HCT116 (cell line): ENCODE results near the gene SLC25A12. TPM values are rescaled to one million over a fixed set of nuclear protein-coding genes. Genes with fewer than 3 reads are reported as not detected.

Experiments used
- ATAC-seq: fragments of 200-7000 bp; cut with Tn5 transposase; 2 replicates; pipeline ENCODE4 v1.9.1; 2020; ENCODE audit warnings: mild to moderate bottlenecking, moderate library complexity
- BruUV-seq: library from RNA; stranded (reverse); fragments of 400-500 nt; replicated peaks from 2 replicates; lab custom pipeline; 2021; lab: Mats Ljungman, UMichigan
- CTCF ChIA-PET: fragments of 300-600 bp; sonication (Branson Sonifier 250); formaldehyde crosslinking; loops from one replicate; lab custom pipeline; 2021; ENCODE audit warnings: antibody characterized with exemption; lab: Charles Lee
- POLR2A ChIA-PET: fragments of 300-600, 350-600 bp; sonication (Branson Sonifier 250); formaldehyde crosslinking; loops from one replicate; lab custom pipeline; 2021; ENCODE audit warnings: antibody characterized with exemption; lab: Charles Lee
- RAD21 ChIA-PET, 2 experiments: fragments of 300-600 bp; sonication (Branson Sonifier 250); formaldehyde crosslinking; loops; one replicate each; lab custom pipeline; 2023; ENCODE audit warnings: low total read pairs in 2 of 2; ENCODE audit not compliant: uncharacterized antibody in 2 of 2, unreplicated experiment in 2 of 2, low non-redundant PET in 1 of 2; lab: Charles Lee
- DNase-seq: peaks from one replicate; pipeline ENCODE4 v3.0.0-alpha.2; 2010; ENCODE audit warnings: low read depth, low spot score
- H2AFZ ChIP-seq: fragments of 200-600 bp; shearing (Covaris generic), sonication (generic); 2 replicates; pipeline ENCODE4 v1.6.1; 2017; ENCODE audit warnings: low read depth, mixed run types, mixed read lengths, antibody characterized with exemption, low read length; ENCODE audit not compliant: poor library complexity, severe bottlenecking
- H3K27ac ChIP-seq: 2 replicates; pipeline ENCODE4 v1.5.1; 2012; ENCODE audit warnings: low read depth, low read length
- H3K27me3 ChIP-seq: fragments of 200-600 bp; sonication (generic); 2 replicates; pipeline ENCODE4 v1.6.1; 2016; ENCODE audit warnings: mixed run types, low read length, mixed read lengths; ENCODE audit not compliant: insufficient read depth
- H3K36me3 ChIP-seq, 2 experiments: fragments of 200-500 bp in 1 of 2; fragments of 200-600 bp in 1 of 2; sonication (Bioruptor generic) in 1 of 2; sonication (generic) in 1 of 2; 2 replicates each; pipeline versions ENCODE4 v1.5.1 to v1.6.1; 2014 to 2016; ENCODE audit warnings: low read length in 2 of 2, inconsistent platforms in 1 of 2, mixed read lengths in 1 of 2, mixed run types in 1 of 2; ENCODE audit not compliant: insufficient read depth in 2 of 2, control insufficient read depth in 1 of 2
- H3K4me1 ChIP-seq, 2 experiments: fragments of 200-600 bp in 1 of 2; sonication (generic) in 1 of 2; 2 replicates each; pipeline versions ENCODE4 v1.5.1 to v1.6.1; 2012 to 2017; ENCODE audit warnings: low read length in 2 of 2, inconsistent platforms in 1 of 2, mild to moderate bottlenecking in 1 of 2, mixed read lengths in 1 of 2, mixed run types in 1 of 2, moderate library complexity in 1 of 2; ENCODE audit not compliant: insufficient read depth in 2 of 2, control insufficient read depth in 1 of 2
- H3K4me2 ChIP-seq: fragments of 200-600 bp; sonication (generic); 2 replicates; pipeline ENCODE4 v1.6.1; 2017; ENCODE audit warnings: mixed run types, low read length, mixed read lengths
- H3K4me3 ChIP-seq, 2 experiments: fragments of 200-600 bp in 1 of 2; sonication (generic) in 1 of 2; replicated peaks in 1 of 2; 2 replicates each; pipeline ENCODE4 v1.5.1; 2011 to 2016; ENCODE audit warnings: low read length in 2 of 2, control low read depth in 1 of 2, low read depth in 1 of 2, mild to moderate bottlenecking in 1 of 2, mixed read lengths in 1 of 2, mixed run types in 1 of 2
- H3K79me2 ChIP-seq: fragments of 200-600 bp; sonication (generic); 2 replicates; pipeline ENCODE4 v1.6.1; 2017; ENCODE audit warnings: mild to moderate bottlenecking, mixed run types, low read length, moderate library complexity, mixed read lengths; ENCODE audit not compliant: insufficient read depth
- H3K9ac ChIP-seq: fragments of 200-600 bp; sonication (generic); 2 replicates; pipeline ENCODE4 v1.6.1; 2016; ENCODE audit warnings: low read length, mixed read lengths
- H3K9me2 ChIP-seq: fragments of 200-600 bp; sonication (generic), shearing (Covaris generic); 2 replicates; pipeline ENCODE4 v1.6.1; 2017; ENCODE audit warnings: mixed run types, mild to moderate bottlenecking, moderate library complexity; ENCODE audit not compliant: insufficient read depth
- H3K9me3 ChIP-seq, 2 experiments: fragments of 200-500 bp in 1 of 2; fragments of 200-600 bp in 1 of 2; sonication (Bioruptor generic) in 1 of 2; sonication (generic) in 1 of 2; 2 replicates each; pipeline ENCODE4 v1.6.1; 2014 to 2017; ENCODE audit warnings: low read length in 2 of 2, mixed read lengths in 2 of 2, inconsistent platforms in 1 of 2, low read depth in 1 of 2, mild to moderate bottlenecking in 1 of 2, mixed run types in 1 of 2, moderate library complexity in 1 of 2; ENCODE audit not compliant: control insufficient read depth in 1 of 2, insufficient read depth in 1 of 2
- H4K20me1 ChIP-seq: fragments of 200-600 bp; sonication (generic), shearing (Covaris generic); 2 replicates; pipeline ENCODE4 v1.6.1; 2017; ENCODE audit warnings: mixed run types, mild to moderate bottlenecking, moderate library complexity; ENCODE audit not compliant: insufficient read depth
- CBX3 ChIP-seq: IDR thresholded peaks from 2 replicates; pipeline ENCODE4 v1.6.1; 2012; ENCODE audit warnings: low read depth
- CEBPB ChIP-seq: IDR thresholded peaks from 2 replicates; pipeline ENCODE4 v1.6.1; 2012; ENCODE audit warnings: low read depth
- EGR1 ChIP-seq: IDR thresholded peaks from 2 replicates; pipeline ENCODE4 v1.6.1; 2012; ENCODE audit warnings: low read depth
- EZH2phosphoT487 ChIP-seq: fragments of 200-600 bp; IDR thresholded peaks from 2 replicates; pipeline ENCODE4 v1.6.1; 2018; ENCODE audit warnings: antibody characterized with exemption, borderline replicate concordance
- FOSL1 ChIP-seq: IDR thresholded peaks from 2 replicates; pipeline ENCODE4 v1.6.1; 2012; ENCODE audit warnings: low read depth
- JUND ChIP-seq: IDR thresholded peaks from 2 replicates; pipeline ENCODE4 v1.6.1; 2012
- POLR2A ChIP-seq: IDR thresholded peaks from 2 replicates; pipeline ENCODE4 v1.7.0; 2011; ENCODE audit warnings: borderline replicate concordance; ENCODE audit not compliant: insufficient read depth, insufficient read length; ENCODE audit errors: extremely low read depth
- RAD21 ChIP-seq: IDR thresholded peaks from 2 replicates; pipeline ENCODE4 v1.6.1; 2012; ENCODE audit warnings: low read depth, mild to moderate bottlenecking
- SIN3A ChIP-seq: IDR thresholded peaks from 2 replicates; pipeline ENCODE4 v1.6.1; 2012; ENCODE audit warnings: low read depth
- SP1 ChIP-seq: IDR thresholded peaks from 2 replicates; pipeline ENCODE4 v1.6.1; 2012; ENCODE audit warnings: low read depth
- SRF ChIP-seq: IDR thresholded peaks from 2 replicates; pipeline ENCODE4 v1.6.1; 2012; ENCODE audit warnings: low read depth
- TCF7L2 ChIP-seq: IDR thresholded peaks from 2 replicates; pipeline ENCODE4 v1.7.0; 2011; ENCODE audit warnings: borderline replicate concordance, inconsistent platforms; ENCODE audit not compliant: insufficient read depth, insufficient read length; ENCODE audit errors: extremely low read depth
- YY1 ChIP-seq: IDR thresholded peaks from 2 replicates; pipeline ENCODE4 v1.6.1; 2011; ENCODE audit warnings: low read length, low read depth, moderate library complexity, mild to moderate bottlenecking; ENCODE audit not compliant: insufficient replicate concordance; ENCODE audit errors: extremely low read depth
- intact Hi-C: fragments of 100-400 bp; cut with micrococcal nuclease; formaldehyde crosslinking; loops from 2 replicates; pipeline ENCODE4 v1.10.0; 2022
- total RNA-seq: library from RNA; stranded (reverse); gene quantifications from one replicate; pipeline ENCODE4 v1.2.1, GENCODE V29; 2021; ENCODE audit not compliant: unreplicated experiment
- TF ChIP-seq, protein P1 (sequence below): IDR thresholded peaks from 2 replicates; pipeline ENCODE4 v1.6.1; 2012
- TF ChIP-seq, protein P2 (sequence below): IDR thresholded peaks from 2 replicates; pipeline ENCODE4 v1.6.1; 2012
- TF ChIP-seq, protein P3 (sequence below): IDR thresholded peaks from 2 replicates; pipeline ENCODE4 v1.6.1; 2011; ENCODE audit warnings: mild to moderate bottlenecking, low read length, moderate library complexity; ENCODE audit not compliant: insufficient replicate concordance; ENCODE audit errors: extremely low read depth
- TF ChIP-seq, protein P4 (sequence below), 3 experiments: fragments of 200-600 bp in 1 of 3; sonication (generic) in 1 of 3; IDR thresholded peaks in 2 of 3; conservative IDR thresholded peaks in 1 of 3; 2 replicates each; pipeline ENCODE4 v1.5.1; 2012 to 2017; ENCODE audit warnings: low read depth in 2 of 3, low read length in 2 of 3, antibody characterized with exemption in 1 of 3, borderline replicate concordance in 1 of 3, control low read depth in 1 of 3, mild to moderate bottlenecking in 1 of 3, mixed read lengths in 1 of 3, mixed run types in 1 of 3, moderate library complexity in 1 of 3; ENCODE audit not compliant: insufficient read depth in 1 of 3

Gene SLC25A12
- total RNA-seq, 1 experiment from 2014 or later, result 16.0 TPM

DNA sequence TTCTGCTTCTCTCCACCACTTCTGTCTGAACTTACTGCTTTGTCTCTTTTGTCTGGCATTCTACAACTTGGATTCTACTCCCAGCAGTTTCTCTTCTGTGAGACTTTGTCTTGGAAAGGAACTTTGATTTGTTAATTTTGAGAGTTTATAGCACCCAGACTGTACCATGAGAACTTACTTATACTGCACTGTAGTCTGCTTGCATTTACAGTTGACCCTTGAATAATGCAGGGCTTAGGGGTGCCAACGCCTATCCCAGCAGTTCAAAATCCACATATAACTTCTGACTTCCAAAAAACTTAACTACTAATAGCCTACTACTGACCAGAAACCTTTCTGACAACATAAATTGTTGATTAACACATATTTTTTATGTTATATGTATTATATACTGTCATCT lies 151.3 kb downstream of the SLC25A12 start:
- no peak for ATAC-seq
- Histone ChIP-seq H2AFZ (no peak overlapping the region), H3K4me2 (no peak overlapping the region), H3K9me3 (no peaks in the 10 kb centered on the region), H3K79me2 (no peaks in the 10 kb centered on the region), H3K9me2 (no peaks in the 10 kb centered on the region), H3K36me3 (peaks cover 0 to 18% of the 10 kb centered on the region in 2 experiments; a peak in 1 of 4 replicates), H3K27me3 (no peaks in the 10 kb centered on the region), H4K20me1 (no peaks in the 10 kb centered on the region), H3K9ac (no peak overlapping the region), H3K27ac (no peak overlapping the region), H3K4me1 (no peaks in the 10 kb centered on the region), H3K4me3 (no peak overlapping the region)
- intact Hi-C loops, result no loop called here
- TF ChIP-seq RAD21 (no peak), YY1 (no peak), FOSL1 (no peak), SRF (no peak), SIN3A (no peak), JUND (no peak), SP1 (no peak), EZH2phosphoT487 (no peak), TCF7L2 (no peak), CBX3 (no peak), CEBPB (no peak), POLR2A (no peak), EGR1 (no peak)
- TF ChIP-seq, protein P1, sequence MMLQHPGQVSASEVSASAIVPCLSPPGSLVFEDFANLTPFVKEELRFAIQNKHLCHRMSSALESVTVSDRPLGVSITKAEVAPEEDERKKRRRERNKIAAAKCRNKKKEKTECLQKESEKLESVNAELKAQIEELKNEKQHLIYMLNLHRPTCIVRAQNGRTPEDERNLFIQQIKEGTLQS, result no peak
- TF ChIP-seq, protein P2, sequence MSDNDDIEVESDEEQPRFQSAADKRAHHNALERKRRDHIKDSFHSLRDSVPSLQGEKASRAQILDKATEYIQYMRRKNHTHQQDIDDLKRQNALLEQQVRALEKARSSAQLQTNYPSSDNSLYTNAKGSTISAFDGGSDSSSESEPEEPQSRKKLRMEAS, result no peak
- TF ChIP-seq, protein P3, sequence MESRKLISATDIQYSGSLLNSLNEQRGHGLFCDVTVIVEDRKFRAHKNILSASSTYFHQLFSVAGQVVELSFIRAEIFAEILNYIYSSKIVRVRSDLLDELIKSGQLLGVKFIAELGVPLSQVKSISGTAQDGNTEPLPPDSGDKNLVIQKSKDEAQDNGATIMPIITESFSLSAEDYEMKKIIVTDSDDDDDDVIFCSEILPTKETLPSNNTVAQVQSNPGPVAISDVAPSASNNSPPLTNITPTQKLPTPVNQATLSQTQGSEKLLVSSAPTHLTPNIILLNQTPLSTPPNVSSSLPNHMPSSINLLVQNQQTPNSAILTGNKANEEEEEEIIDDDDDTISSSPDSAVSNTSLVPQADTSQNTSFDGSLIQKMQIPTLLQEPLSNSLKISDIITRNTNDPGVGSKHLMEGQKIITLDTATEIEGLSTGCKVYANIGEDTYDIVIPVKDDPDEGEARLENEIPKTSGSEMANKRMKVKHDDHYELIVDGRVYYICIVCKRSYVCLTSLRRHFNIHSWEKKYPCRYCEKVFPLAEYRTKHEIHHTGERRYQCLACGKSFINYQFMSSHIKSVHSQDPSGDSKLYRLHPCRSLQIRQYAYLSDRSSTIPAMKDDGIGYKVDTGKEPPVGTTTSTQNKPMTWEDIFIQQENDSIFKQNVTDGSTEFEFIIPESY, result no peak
- TF ChIP-seq, protein P4, sequence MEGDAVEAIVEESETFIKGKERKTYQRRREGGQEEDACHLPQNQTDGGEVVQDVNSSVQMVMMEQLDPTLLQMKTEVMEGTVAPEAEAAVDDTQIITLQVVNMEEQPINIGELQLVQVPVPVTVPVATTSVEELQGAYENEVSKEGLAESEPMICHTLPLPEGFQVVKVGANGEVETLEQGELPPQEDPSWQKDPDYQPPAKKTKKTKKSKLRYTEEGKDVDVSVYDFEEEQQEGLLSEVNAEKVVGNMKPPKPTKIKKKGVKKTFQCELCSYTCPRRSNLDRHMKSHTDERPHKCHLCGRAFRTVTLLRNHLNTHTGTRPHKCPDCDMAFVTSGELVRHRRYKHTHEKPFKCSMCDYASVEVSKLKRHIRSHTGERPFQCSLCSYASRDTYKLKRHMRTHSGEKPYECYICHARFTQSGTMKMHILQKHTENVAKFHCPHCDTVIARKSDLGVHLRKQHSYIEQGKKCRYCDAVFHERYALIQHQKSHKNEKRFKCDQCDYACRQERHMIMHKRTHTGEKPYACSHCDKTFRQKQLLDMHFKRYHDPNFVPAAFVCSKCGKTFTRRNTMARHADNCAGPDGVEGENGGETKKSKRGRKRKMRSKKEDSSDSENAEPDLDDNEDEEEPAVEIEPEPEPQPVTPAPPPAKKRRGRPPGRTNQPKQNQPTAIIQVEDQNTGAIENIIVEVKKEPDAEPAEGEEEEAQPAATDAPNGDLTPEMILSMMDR (IDR thresholded peaks at IDR 0.05 in 2 of 3, conservative IDR thresholded peaks at IDR 0.05 in 1 of 3; ENCODE audit: borderline replicate concordance in 1 of 3, insufficient read depth in 1 of 3, low read depth in 2 of 3, low read length in 2 of 3), result no peak
- no peak for DNase-seq
- RAD21 ChIA-PET, result no interaction called here
- BruUV-seq, result no TSS peak
- POLR2A ChIA-PET, result no interaction called here
- CTCF ChIA-PET, result no interaction called here
